ENCODE measurements around the gene HNF4A. TPM values are rescaled to one million over a fixed set of nuclear protein-coding genes. Genes with fewer than 3 reads are reported as not detected.

The HNF4A gene
- total RNA-seq, 3 donors from 2014 or later (not counting 1 experiment from before 2014, with no cell fraction given): not detected

DNA sequence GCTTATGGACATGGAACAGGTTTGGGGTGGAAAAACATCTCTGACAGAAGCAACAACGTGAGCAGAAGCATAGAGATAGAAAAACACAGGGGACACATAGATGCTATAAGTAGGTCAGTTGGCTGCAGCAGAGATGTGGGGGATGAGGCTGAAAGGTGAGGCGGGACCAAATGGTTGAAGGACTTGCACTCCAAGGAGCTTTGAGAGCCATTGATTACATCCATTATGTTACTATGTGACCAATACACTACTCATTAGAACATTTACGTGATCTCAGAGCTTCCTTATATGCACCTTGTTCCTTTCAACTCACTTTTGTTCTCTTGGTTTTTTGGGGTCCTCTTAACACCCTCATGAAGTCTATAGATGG lies 72.3 kb downstream of the HNF4A start:
- Mint-ChIP-seq H3K27me3 (ENCODE audit: low read depth in 2 of 2) (peaks cover 0 to 7% of the 10 kb centered on the region in 2 donors), H3K4me1 (no peaks in the 10 kb centered on the region), H3K4me3 (no peak overlapping the region), H3K9me3 (no peaks in the 10 kb centered on the region), H3K36me3 (no peaks in the 10 kb centered on the region), H3K27ac (no peak overlapping the region)
- H3K27me3 ChIP-seq (ENCODE audit: control insufficient read depth, insufficient read depth, low read length): peaks cover 4% of the 10 kb centered on the region
- no peak overlapping the region for H3K4me3 ChIP-seq (ENCODE audit: low read length)
- no peaks in the 10 kb centered on the region for H3K4me1 ChIP-seq (ENCODE audit: control insufficient read depth, insufficient read depth, low read length)
- no peaks in the 10 kb centered on the region for H3K9me3 ChIP-seq (ENCODE audit: control insufficient read depth, insufficient read depth, low read length)
- no peak overlapping the region for H3K27ac ChIP-seq (ENCODE audit: low read length)
- WGBS (ENCODE audit: insufficient coverage): 86% methylated on average over 3 of the region's 3 CpGs
- TF ChIP-seq, protein P1, sequence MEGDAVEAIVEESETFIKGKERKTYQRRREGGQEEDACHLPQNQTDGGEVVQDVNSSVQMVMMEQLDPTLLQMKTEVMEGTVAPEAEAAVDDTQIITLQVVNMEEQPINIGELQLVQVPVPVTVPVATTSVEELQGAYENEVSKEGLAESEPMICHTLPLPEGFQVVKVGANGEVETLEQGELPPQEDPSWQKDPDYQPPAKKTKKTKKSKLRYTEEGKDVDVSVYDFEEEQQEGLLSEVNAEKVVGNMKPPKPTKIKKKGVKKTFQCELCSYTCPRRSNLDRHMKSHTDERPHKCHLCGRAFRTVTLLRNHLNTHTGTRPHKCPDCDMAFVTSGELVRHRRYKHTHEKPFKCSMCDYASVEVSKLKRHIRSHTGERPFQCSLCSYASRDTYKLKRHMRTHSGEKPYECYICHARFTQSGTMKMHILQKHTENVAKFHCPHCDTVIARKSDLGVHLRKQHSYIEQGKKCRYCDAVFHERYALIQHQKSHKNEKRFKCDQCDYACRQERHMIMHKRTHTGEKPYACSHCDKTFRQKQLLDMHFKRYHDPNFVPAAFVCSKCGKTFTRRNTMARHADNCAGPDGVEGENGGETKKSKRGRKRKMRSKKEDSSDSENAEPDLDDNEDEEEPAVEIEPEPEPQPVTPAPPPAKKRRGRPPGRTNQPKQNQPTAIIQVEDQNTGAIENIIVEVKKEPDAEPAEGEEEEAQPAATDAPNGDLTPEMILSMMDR (IDR thresholded peaks at IDR 0.05): no peak
- DNase-seq (no peak), ATAC-seq (no peak)
- H3K36me3 ChIP-seq (ENCODE audit: control insufficient read depth, insufficient read depth, low read length): no peaks in the 10 kb centered on the region
- intact Hi-C loops (cut with micrococcal nuclease): no loop called here

DNA sequence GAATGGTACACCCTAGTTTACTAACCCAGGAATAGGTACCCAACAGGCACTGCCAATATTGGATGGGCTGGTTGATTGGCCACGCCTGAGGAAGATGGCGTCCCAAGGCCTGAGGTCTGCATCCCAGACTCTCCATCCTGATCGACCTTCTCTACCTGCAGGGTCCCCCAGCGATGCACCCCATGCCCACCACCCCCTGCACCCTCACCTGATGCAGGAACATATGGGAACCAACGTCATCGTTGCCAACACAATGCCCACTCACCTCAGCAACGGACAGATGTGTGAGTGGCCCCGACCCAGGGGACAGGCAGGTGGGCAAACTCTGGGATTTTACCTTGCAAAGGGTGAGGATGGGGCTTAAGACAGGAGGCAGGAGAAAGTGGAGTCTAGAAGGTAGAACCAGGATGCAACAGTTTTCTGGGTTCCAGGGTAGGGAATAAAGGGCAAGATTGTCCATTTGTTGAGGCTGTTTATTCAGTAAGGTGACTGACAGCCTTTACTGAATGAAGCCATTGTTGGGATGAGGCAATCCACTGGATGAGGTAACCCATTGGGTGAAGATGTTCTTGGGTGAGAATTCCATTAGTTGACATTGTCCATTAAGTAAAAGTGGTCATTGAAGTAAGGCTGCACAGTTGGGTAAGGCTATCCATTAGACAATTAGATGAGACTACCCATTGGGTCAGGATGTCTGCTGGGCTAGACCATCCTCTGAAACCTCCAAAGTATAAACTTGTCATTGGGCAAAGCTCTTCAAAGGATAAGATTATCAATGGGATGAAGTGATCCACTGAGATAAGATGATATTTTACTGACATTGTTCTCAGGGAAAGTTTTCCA lies 72.9 kb downstream of the HNF4A start:
- TF ChIP-seq, protein P1 (IDR thresholded peaks at IDR 0.05): no peak
- no peaks in the 10 kb centered on the region for H3K9me3 ChIP-seq (ENCODE audit: control insufficient read depth, insufficient read depth, low read length)
- no peak overlapping the region for H3K27ac ChIP-seq (ENCODE audit: low read length)
- H3K4me1 ChIP-seq (ENCODE audit: control insufficient read depth, insufficient read depth, low read length): no peaks in the 10 kb centered on the region
- H3K27me3 ChIP-seq (ENCODE audit: control insufficient read depth, insufficient read depth, low read length): peaks cover 1% of the 10 kb centered on the region
- 81% methylated on average over 8 of the region's 8 CpGs for WGBS (ENCODE audit: insufficient coverage)
- ATAC-seq: no peak
- H3K4me3 Mint-ChIP-seq: no peak overlapping the region
- no peaks in the 10 kb centered on the region for H3K36me3 Mint-ChIP-seq
- intact Hi-C loops (cut with micrococcal nuclease): no loop called here
- H3K4me1 Mint-ChIP-seq: no peaks in the 10 kb centered on the region
- H3K27ac Mint-ChIP-seq: no peak overlapping the region
- H3K36me3 ChIP-seq (ENCODE audit: control insufficient read depth, insufficient read depth, low read length): no peaks in the 10 kb centered on the region
- no peak overlapping the region for H3K4me3 ChIP-seq (ENCODE audit: low read length)
- H3K9me3 Mint-ChIP-seq: no peaks in the 10 kb centered on the region
- peaks cover 0 to 8% of the 10 kb centered on the region in 2 donors for H3K27me3 Mint-ChIP-seq (ENCODE audit: low read depth in 2 of 2)
- no peak for DNase-seq

DNA sequence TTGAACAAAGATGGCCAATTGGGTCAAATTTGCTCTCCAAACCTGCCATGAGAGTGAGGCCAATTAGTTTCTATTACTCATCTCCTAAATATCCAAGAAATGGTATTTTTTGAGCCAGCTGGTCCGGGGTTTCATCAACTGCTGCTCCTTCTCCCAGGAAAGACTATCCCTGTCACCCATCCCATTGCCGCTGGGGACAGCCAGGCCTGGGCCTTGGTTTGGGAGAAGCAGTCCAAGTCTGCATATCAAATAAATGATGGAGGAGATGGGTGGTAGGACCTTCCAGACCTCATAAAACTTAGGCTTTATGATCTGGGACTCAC lies 73.5 kb downstream of the HNF4A start:
- Histone ChIP-seq H3K4me3 (ENCODE audit: low read length) (no peak overlapping the region), H3K36me3 (ENCODE audit: control insufficient read depth, insufficient read depth, low read length) (no peaks in the 10 kb centered on the region), H3K27me3 (ENCODE audit: control insufficient read depth, insufficient read depth, low read length) (no peaks in the 10 kb centered on the region), H3K9me3 (ENCODE audit: control insufficient read depth, insufficient read depth, low read length) (no peaks in the 10 kb centered on the region), H3K27ac (ENCODE audit: low read length) (no peak overlapping the region), H3K4me1 (ENCODE audit: control insufficient read depth, insufficient read depth, low read length) (no peaks in the 10 kb centered on the region)
- no peaks in the 10 kb centered on the region for H3K4me1 Mint-ChIP-seq
- DNase-seq: no peak
- intact Hi-C loops (cut with micrococcal nuclease): no loop called here
- no peaks in the 10 kb centered on the region for H3K9me3 Mint-ChIP-seq
- 93% methylated on average over 2 of the region's 2 CpGs for WGBS (ENCODE audit: insufficient coverage)
- no peaks in the 10 kb centered on the region for H3K36me3 Mint-ChIP-seq
- TF ChIP-seq, protein P1 (IDR thresholded peaks at IDR 0.05): no peak
- H3K27me3 Mint-ChIP-seq (ENCODE audit: low read depth in 2 of 2): peaks cover 0 to 7% of the 10 kb centered on the region in 2 donors
- ATAC-seq: no peak
- H3K27ac Mint-ChIP-seq: no peak overlapping the region
- no peak overlapping the region for H3K4me3 Mint-ChIP-seq
